Activated T-cell treated with anti-CD3 and anti-CD28 coated beads for 1 hour (primary cell): ENCODE results near the gene ARID1B.
"Not testable (repeated sequence)": the region's sequence is repeated elsewhere in the genome, so short reads cannot be mapped to it uniquely, and the experiment has no call there.

Source experiments
- DNase-seq: peaks from one replicate; pipeline ENCODE4 v3.0.0-alpha.2; 2020; ENCODE audit warnings: low read depth

ARID1B gene

GRCh38 chr6:156963712-156964700 is 186.8 kb downstream of the ARID1B start:
- no peak for DNase-seq

- no peak for DNase-seq
Observed at GRCh38 chr6:156967852-156968251, 190.7 kb downstream of the ARID1B start.

DNA sequence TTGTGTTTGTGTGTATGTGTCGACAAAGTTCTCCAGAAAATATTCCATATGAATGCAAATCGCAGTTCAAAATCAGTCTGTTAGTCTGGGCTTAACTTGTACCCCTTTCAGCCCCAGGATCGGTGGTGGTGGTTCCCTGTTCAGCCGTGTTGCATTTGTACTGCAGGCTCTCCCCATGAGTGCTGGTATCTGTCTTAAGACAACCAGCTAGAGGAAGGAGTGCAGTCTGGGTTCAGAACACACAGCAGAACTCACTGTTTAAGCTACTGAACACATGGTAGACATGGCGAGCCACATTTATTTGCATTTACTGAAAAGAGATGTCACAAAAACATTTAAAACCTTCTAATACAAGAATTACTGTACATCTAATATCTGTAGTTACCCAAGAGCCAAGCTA is 192.1 kb downstream of the ARID1B start:
- no peak for DNase-seq

DNA sequence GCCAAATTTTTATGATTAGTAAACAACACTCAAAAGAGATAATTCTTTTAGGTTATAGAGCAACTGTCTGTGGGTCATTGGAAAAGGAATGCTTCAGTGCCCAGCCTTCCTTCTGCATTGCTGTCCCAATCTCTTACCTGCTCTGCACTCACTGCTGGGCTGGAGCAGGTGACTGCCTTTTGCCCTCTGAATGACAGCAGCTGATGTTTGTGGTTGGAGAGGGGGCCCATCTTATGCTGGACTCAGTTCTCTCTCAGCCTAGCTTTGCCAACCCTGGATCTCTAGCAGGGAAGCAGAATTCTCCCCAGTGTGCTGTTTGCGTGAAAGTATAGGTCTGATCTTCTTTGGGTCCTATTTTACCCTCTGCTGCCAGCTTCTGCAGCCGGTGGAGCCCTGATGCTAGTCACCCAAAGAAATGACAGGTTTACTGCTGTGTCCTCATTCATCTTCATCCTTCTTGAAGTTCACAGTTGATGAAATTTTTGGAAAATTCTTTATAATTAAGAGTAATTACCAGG is 193.5 kb downstream of the ARID1B start:
- DNase-seq, result no peak

GRCh38 chr6:156971153-156971885 is 194.1 kb downstream of the ARID1B start:
- DNase-seq, result no peak

DNA sequence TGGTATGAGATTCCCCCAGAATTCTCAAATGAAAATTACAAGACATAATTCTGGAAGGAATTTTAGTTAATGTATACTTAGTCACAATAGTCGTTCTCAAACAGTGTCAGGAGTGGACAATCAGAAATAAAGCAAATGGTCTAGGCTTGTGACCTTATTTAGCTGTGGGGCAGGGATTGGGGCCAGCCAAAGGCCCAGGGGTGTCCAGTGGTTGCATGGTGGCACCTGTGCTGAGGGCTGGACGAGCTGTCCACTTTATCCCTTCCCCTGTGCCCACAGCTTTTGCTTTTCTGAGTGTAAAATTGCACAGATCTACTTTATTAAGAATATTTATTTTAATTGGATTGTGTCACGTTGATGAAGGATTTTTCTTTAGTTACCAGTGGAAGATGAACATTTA is 195.0 kb downstream of the ARID1B start:
- no peak for DNase-seq

DNA sequence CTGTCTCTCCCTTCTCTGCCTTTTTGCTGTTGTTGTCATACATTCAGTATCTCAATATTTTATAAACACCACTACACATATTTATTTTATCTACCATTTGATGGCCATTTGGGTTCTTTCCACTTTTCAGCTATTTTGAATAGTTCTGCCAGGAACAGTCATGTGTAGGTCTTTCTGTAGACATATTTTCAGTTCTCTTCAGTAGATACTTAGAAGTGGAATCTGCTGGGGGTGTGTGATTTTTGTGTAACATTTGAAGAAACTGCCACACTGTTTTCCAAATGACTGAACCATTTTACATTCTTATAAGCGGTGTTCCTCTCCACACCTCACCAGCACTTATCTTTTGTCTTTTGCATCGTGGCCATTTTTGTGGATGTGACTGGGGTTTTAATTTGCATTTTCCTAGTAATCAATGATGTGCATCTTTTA is 197.7 kb downstream of the ARID1B start:
- no peak for DNase-seq

GRCh38 chr6:156975414-156975813 is 198.2 kb downstream of the ARID1B start:
- no peak for DNase-seq

- no peak for DNase-seq
Observed at GRCh38 chr6:156976216-156977127, 199.3 kb downstream of the ARID1B start.

- no peak for DNase-seq
Observed at GRCh38 chr6:156977527-156978291, 200.5 kb downstream of the ARID1B start.

DNA sequence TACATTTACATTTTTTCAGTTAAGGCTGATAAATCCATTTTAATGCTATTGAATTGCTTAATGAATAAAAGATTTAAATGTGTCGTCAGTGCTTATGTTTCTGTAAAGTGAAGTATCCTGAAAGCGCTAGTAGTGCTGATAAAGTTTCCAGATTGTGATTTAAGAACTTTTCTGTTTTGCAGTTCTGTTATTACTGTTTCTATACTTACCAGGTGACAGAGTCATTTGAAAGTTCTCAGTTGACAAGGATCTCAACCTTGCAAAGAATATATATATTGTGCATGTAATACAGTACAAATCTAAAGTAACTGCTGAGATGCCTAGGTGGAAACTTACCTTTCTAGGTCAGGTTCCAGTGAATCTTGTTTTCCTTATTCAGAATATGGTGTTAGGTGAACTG is 201.8 kb downstream of the ARID1B start:
- no peak for DNase-seq

DNA sequence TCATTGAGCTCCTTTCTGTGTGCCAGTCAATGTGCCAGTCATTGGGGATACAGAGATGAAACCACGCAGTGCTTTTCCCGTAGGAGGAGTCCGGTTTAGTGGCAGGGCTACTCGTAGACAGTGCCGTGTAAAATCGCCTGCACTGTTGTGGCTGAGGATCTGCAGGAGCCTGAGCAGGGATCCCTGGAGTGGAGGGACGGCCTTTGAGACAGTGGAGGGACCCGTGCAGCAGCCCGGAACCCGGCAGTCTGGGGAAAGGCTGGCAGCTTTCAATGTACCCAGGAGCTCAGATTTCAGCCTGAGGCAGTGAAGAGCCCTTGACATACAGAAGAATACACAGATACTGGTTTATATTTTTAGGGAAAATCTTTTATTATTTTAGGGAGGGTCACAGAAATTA is 203.3 kb downstream of the ARID1B start:
- no peak for DNase-seq

GRCh38 chr6:156980948-156981347 is 203.8 kb downstream of the ARID1B start:
- DNase-seq, result no peak

- DNase-seq, result no peak
Observed at GRCh38 chr6:156982168-156982567, 205.0 kb downstream of the ARID1B start.

- DNase-seq, result not testable (repeated sequence)
Observed at GRCh38 chr6:156982864-156983263, 205.7 kb downstream of the ARID1B start.

DNA sequence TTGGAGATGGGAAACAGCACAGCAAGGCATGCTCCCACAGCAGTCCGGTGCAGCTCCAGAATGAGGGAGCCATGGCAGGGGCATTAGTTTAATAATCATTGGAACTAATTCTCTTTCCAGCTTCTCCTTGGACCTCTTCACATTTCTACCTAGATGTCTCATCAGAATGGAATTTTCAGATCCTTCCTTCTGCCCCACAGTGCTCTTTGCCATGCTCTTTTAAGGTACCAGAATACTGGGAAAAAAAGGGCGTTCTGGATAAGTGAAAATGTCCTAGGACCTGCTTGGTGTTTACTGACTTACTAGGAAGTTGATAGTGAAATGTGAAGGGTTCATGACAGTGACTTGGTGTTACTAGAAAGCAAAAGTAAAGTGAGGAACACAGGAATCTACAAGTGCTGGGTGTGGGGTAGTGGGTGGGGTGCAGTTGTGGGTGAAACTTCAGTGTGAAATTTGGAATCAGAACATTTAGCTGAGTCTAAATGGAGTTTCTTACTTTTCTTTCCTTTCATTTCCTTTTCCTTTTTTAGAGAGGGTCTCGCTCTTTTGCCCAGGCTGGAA is 207.1 kb downstream of the ARID1B start:
- DNase-seq, result no peak

DNA sequence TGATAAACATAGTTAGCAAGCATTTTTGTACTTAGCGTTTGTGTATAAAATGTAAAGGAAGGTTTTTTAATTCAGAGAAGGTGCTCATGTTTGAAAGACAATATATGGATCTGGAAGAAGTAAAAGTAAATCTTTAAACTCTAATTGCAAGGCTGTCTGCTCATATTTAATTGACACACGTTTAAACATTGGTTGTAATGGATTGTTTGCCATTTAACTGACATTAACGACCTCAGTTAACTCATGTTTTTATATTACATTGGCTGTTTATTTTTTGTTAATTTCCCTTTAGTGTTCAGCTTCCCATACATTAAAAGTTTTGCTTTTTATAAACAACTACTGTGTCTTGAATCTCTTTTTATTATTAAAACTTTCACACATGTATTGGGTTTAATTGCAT is 208.1 kb downstream of the ARID1B start:
- no peak for DNase-seq

GRCh38 chr6:156988276-156989158 is 211.3 kb downstream of the ARID1B start:
- DNase-seq, result no peak

DNA sequence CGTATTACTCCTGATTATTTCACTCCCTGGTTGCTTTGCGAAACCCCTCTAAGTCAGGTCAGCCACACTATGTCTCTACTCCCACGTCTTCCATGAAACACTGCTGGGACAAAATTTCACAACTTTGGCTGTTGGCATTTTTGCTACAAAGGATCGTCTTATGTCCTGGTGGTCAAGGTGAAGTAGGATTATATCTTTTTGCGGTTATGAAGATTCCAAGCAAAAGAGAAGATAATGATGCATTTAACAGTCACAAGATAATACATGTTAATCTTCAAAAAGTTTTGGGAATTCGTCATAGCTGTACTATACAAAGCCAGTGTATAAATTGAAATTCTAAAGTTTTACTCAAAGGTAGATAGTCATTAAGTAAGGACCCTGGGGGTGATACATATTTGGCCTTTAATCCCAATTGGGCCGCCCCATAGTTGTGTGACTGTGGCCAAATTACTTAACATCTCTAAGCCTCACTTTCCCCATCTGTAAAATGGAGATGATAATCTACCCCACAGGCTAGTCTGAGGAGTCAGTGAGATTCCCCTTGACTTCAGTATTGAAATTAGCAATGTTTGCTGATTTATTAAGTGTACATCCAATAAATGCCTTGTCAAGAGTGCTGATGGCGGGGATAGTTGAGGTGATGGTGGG is 212.1 kb downstream of the ARID1B start:
- no peak for DNase-seq
